Stimulated activated CD4-positive, alpha-beta T cell treated with anti-CD3 and anti-CD28 coated beads, TNF-alpha, amount 100 ng/mL, for 24 hours (primary cell): ENCODE measurements around the gene CACNA1G.

Experiments
- DNase-seq, 3 experiments: peaks; one replicate each; pipeline ENCODE4 v3.0.0-alpha.2; 2020; ENCODE audit warnings: low read depth in 3 of 3

CACNA1G gene

GRCh38 chr17:50613007-50613992 is 52.8 kb downstream of the CACNA1G start:
- DNase-seq = no peak

- no peak for DNase-seq
Observed at GRCh38 chr17:50614471-50615051, 54.0 kb downstream of the CACNA1G start.

- no peak for DNase-seq
Observed at GRCh38 chr17:50615828-50616227, 55.3 kb downstream of the CACNA1G start.

GRCh38 chr17:50618300-50618699 is 57.8 kb downstream of the CACNA1G start:
- no peak for DNase-seq

- no peak for DNase-seq
Observed at GRCh38 chr17:50618941-50619340, 58.4 kb downstream of the CACNA1G start.

GRCh38 chr17:50619489-50619888 is 59.0 kb downstream of the CACNA1G start:
- DNase-seq = no peak

GRCh38 chr17:50620237-50620636 is 59.7 kb downstream of the CACNA1G start:
- no peak for DNase-seq

GRCh38 chr17:50620858-50621257 is 60.3 kb downstream of the CACNA1G start:
- no peak for DNase-seq

GRCh38 chr17:50621574-50622031 is 61.1 kb downstream of the CACNA1G start:
- DNase-seq = no peak

- no peak for DNase-seq
Observed at GRCh38 chr17:50624321-50624934, 63.9 kb downstream of the CACNA1G start.

- no peak for DNase-seq
Observed at GRCh38 chr17:50625032-50625871, 64.7 kb downstream of the CACNA1G start.

GRCh38 chr17:50626037-50626574 is 65.6 kb downstream of the CACNA1G start:
- DNase-seq = peak; percentile 30 to 70 (median 31)

GRCh38 chr17:50627036-50627781 is 66.7 kb downstream of the CACNA1G start:
- no peak for DNase-seq

GRCh38 chr17:50627782-50628601 is 67.5 kb downstream of the CACNA1G start:
- DNase-seq = no peak

- no peak for DNase-seq
Observed at GRCh38 chr17:50629902-50630301, 69.4 kb downstream of the CACNA1G start.

- DNase-seq = peak; percentile 13 to 58 (median 26)
Observed at GRCh38 chr17:50630524-50631194, 70.1 kb downstream of the CACNA1G start.

GRCh38 chr17:50631195-50631907 is 70.8 kb downstream of the CACNA1G start:
- DNase-seq = no peak

GRCh38 chr17:50631908-50632571 is 71.5 kb downstream of the CACNA1G start:
- no peak for DNase-seq
